ENCODE data around the gene TCEAL6.
"Not testable (repeated sequence)": the region's sequence is repeated elsewhere in the genome, so short reads cannot be mapped to it uniquely, and the experiment has no call there.

TCEAL6 gene

DNA sequence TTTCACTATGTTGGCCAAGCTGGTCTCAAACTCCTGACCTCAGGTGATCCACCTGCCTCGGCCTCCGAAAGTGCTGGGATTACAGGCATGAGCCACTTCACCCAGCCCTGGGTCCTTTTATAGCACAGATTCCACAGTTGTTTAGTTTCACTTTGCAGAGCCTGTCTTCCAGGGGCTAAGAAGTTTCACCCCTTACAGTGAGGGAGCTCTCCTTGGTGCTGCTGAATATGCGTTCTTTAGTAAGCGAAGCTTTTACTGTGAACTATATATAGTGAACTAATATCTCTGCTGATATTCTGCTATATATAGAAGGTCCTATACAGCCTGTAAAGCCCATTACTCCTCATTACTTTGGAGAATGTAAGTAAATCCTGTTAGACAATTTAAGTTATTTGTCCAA lies 4.2 kb downstream of the TCEAL6 start:
- no peaks in the 10 kb centered on the region for H3K4me1 ChIP-seq (ENCODE audit: insufficient read depth, insufficient read length)
- no peaks in the 10 kb centered on the region for H3K36me3 ChIP-seq (ENCODE audit: insufficient read depth, insufficient read length, low read length)
- no peak for TF ChIP-seq SUZ12 (IDR thresholded peaks at IDR 0.05; ENCODE audit: extremely low read depth, insufficient read depth, insufficient read length)
- TF ChIP-seq ZNF274 (IDR thresholded peaks at IDR 0.05; ENCODE audit: low read depth, low read length): no peak
- TF ChIP-seq YY1 (IDR thresholded peaks at IDR 0.05; ENCODE audit: insufficient read depth, insufficient read length): no peak
- DNase-seq (ENCODE audit: low read depth, low spot score): no peak
- H3K27me3 ChIP-seq (ENCODE audit: insufficient read depth, insufficient read length): no peaks in the 10 kb centered on the region
- no peaks in the 10 kb centered on the region for H3K9me3 ChIP-seq (ENCODE audit: insufficient read depth, low read length)
- H3K4me3 ChIP-seq (ENCODE audit: insufficient read length, low read depth): no peak overlapping the region
- no peak overlapping the region for H3K9ac ChIP-seq (ENCODE audit: insufficient read length, low read depth)

- TF ChIP-seq YY1 (IDR thresholded peaks at IDR 0.05; ENCODE audit: insufficient read depth, insufficient read length) (no peak), SUZ12 (IDR thresholded peaks at IDR 0.05; ENCODE audit: extremely low read depth, insufficient read depth, insufficient read length) (no peak), ZNF274 (IDR thresholded peaks at IDR 0.05; ENCODE audit: low read depth, low read length) (no peak)
- Histone ChIP-seq H3K9me3 (ENCODE audit: insufficient read depth, low read length) (no peaks in the 10 kb centered on the region), H3K27me3 (ENCODE audit: insufficient read depth, insufficient read length) (peaks cover 5% of the 10 kb centered on the region), H3K4me1 (ENCODE audit: insufficient read depth, insufficient read length) (no peaks in the 10 kb centered on the region), H3K36me3 (ENCODE audit: insufficient read depth, insufficient read length, low read length) (no peaks in the 10 kb centered on the region), H3K9ac (ENCODE audit: insufficient read length, low read depth) (no peak overlapping the region), H3K4me3 (ENCODE audit: insufficient read length, low read depth) (no peak overlapping the region)
- no peak for DNase-seq (ENCODE audit: low read depth, low spot score)
Observed at GRCh38 chrX:102129473-102129872, 12.8 kb downstream of the TCEAL6 start.

- H3K27me3 ChIP-seq (ENCODE audit: insufficient read depth, insufficient read length): peaks cover 19% of the 10 kb centered on the region
- TF ChIP-seq SUZ12 (IDR thresholded peaks at IDR 0.05; ENCODE audit: extremely low read depth, insufficient read depth, insufficient read length) (no peak), YY1 (IDR thresholded peaks at IDR 0.05; ENCODE audit: insufficient read depth, insufficient read length) (no peak), ZNF274 (IDR thresholded peaks at IDR 0.05; ENCODE audit: low read depth, low read length) (no peak)
- no peaks in the 10 kb centered on the region for H3K9me3 ChIP-seq (ENCODE audit: insufficient read depth, low read length)
- no peak for DNase-seq (ENCODE audit: low read depth, low spot score)
- no peaks in the 10 kb centered on the region for H3K36me3 ChIP-seq (ENCODE audit: insufficient read depth, insufficient read length, low read length)
- H3K4me3 ChIP-seq (ENCODE audit: insufficient read length, low read depth): no peak overlapping the region
- H3K9ac ChIP-seq (ENCODE audit: insufficient read length, low read depth): no peak overlapping the region
- no peaks in the 10 kb centered on the region for H3K4me1 ChIP-seq (ENCODE audit: insufficient read depth, insufficient read length)
Observed at GRCh38 chrX:102126863-102127262, 15.4 kb downstream of the TCEAL6 start.

GRCh38 chrX:102126080-102126818 lies 16.0 kb downstream of the TCEAL6 start:
- H3K27me3 ChIP-seq (ENCODE audit: insufficient read depth, insufficient read length): peaks cover 19% of the 10 kb centered on the region
- not testable (repeated sequence) for H3K9me3 ChIP-seq (ENCODE audit: insufficient read depth, low read length); H3K4me1 ChIP-seq (ENCODE audit: insufficient read depth, insufficient read length); DNase-seq (ENCODE audit: low read depth, low spot score); H3K36me3 ChIP-seq (ENCODE audit: insufficient read depth, insufficient read length, low read length)
- H3K4me3 ChIP-seq (ENCODE audit: insufficient read length, low read depth): peak overlapping the region; percentile 46
- peak overlapping the region; percentile 32 for H3K9ac ChIP-seq (ENCODE audit: insufficient read length, low read depth)

DNA sequence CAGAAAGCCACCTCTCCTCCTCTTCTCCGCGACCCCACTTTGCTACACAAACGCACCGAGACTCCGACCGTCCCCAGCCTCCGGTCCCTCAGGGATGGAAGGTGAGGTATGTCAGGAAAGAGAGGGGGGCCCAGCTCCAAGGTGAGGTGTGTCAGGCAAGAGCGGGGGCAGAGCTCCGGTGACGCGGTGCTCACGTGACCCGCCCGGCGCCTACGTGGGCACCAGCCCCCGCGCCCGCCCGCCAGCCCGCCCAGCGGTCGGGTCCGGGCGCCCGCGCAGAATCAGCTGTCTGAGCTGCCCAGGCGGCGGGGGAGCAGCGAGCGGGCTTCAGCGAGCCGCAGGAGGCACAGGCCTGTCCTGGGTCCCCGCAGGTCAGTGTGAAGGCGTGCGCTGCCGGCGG lies 16.8 kb downstream of the TCEAL6 start, which contains the start of gene TCEAL2:
Gene TCEAL2, plus strand, starts transcription at position 244 of the 400 bp plus-strand sequence. CDS start 1,152 bp downstream, outside the sequence.
- not testable (repeated sequence) for DNase-seq (ENCODE audit: low read depth, low spot score); H3K9me3 ChIP-seq (ENCODE audit: insufficient read depth, low read length); H3K36me3 ChIP-seq (ENCODE audit: insufficient read depth, insufficient read length, low read length); H3K4me1 ChIP-seq (ENCODE audit: insufficient read depth, insufficient read length)
- H3K27me3 ChIP-seq (ENCODE audit: insufficient read depth, insufficient read length): peaks cover 19% of the 10 kb centered on the region
- H3K4me3 ChIP-seq (ENCODE audit: insufficient read length, low read depth): peak within 1 kb of the TSS; percentile 60
- peak within 1 kb of the TSS; percentile 59 for H3K9ac ChIP-seq (ENCODE audit: insufficient read length, low read depth)

- peaks cover 19% of the 10 kb centered on the region for H3K27me3 ChIP-seq (ENCODE audit: insufficient read depth, insufficient read length)
- peak overlapping the region; percentile 60 for H3K4me3 ChIP-seq (ENCODE audit: insufficient read length, low read depth)
- not testable (repeated sequence) for H3K4me1 ChIP-seq (ENCODE audit: insufficient read depth, insufficient read length); DNase-seq (ENCODE audit: low read depth, low spot score); H3K36me3 ChIP-seq (ENCODE audit: insufficient read depth, insufficient read length, low read length); H3K9me3 ChIP-seq (ENCODE audit: insufficient read depth, low read length)
- H3K9ac ChIP-seq (ENCODE audit: insufficient read length, low read depth): peak overlapping the region; percentile 59
Observed at GRCh38 chrX:102125014-102125413, 17.3 kb downstream of the TCEAL6 start.

GRCh38 chrX:102115748-102116147 lies 26.5 kb downstream of the TCEAL6 start:
- DNase-seq (ENCODE audit: low read depth, low spot score): no peak

DNA sequence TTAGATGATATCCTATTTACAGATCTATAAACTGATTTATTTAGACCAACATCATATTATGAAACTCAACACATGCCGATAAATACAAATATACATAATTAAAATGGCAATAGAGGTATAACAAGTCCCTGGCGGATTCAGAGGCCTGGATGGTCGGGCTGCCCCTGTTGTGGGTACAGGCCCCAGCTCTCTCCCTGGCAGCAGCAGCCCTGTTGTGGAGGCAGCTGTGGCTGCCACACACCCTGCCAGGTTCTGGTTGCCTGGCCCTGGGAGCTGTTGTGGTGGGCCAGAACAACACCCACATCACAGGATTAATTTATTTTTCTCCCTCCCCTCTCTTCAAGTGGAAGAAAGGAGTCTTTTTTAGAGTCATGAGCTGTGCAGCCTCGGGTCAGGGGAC lies 28.9 kb downstream of the TCEAL6 start:
- Histone ChIP-seq H3K9ac (ENCODE audit: insufficient read length, low read depth) (no peak overlapping the region), H3K4me3 (ENCODE audit: insufficient read length, low read depth) (no peak overlapping the region)

More at GRCh38 chrX:102115748-102116147, 26.5 kb downstream of the TCEAL6 start:
- Histone ChIP-seq H3K4me3 (ENCODE audit: insufficient read length, low read depth) (no peak overlapping the region), H3K9ac (ENCODE audit: insufficient read length, low read depth) (no peak overlapping the region), H3K27me3 (ENCODE audit: insufficient read depth, insufficient read length) (no peaks in the 10 kb centered on the region), H3K36me3 (ENCODE audit: insufficient read depth, insufficient read length, low read length) (no peaks in the 10 kb centered on the region), H3K9me3 (ENCODE audit: insufficient read depth, low read length) (peaks cover 8% of the 10 kb centered on the region; the same call in 1 of the 2 replicates), H3K4me1 (ENCODE audit: insufficient read depth, insufficient read length) (no peaks in the 10 kb centered on the region)
- TF ChIP-seq YY1 (IDR thresholded peaks at IDR 0.05; ENCODE audit: insufficient read depth, insufficient read length) (no peak), SUZ12 (IDR thresholded peaks at IDR 0.05; ENCODE audit: extremely low read depth, insufficient read depth, insufficient read length) (no peak), ZNF274 (IDR thresholded peaks at IDR 0.05; ENCODE audit: low read depth, low read length) (no peak)

More for the DNA sequence above, 28.9 kb downstream of the TCEAL6 start:
- no peaks in the 10 kb centered on the region for H3K27me3 ChIP-seq (ENCODE audit: insufficient read depth, insufficient read length)
- no peaks in the 10 kb centered on the region for H3K36me3 ChIP-seq (ENCODE audit: insufficient read depth, insufficient read length, low read length)
- H3K9me3 ChIP-seq (ENCODE audit: insufficient read depth, low read length): peaks cover 8% of the 10 kb centered on the region; the same call in 1 of the 2 replicates
- DNase-seq (ENCODE audit: low read depth, low spot score): no peak
- TF ChIP-seq ZNF274 (IDR thresholded peaks at IDR 0.05; ENCODE audit: low read depth, low read length) (no peak), SUZ12 (IDR thresholded peaks at IDR 0.05; ENCODE audit: extremely low read depth, insufficient read depth, insufficient read length) (no peak), YY1 (IDR thresholded peaks at IDR 0.05; ENCODE audit: insufficient read depth, insufficient read length) (no peak)
- no peaks in the 10 kb centered on the region for H3K4me1 ChIP-seq (ENCODE audit: insufficient read depth, insufficient read length)
